ENCODE results near the gene PHLDA3.

PHLDA3 gene

DNA sequence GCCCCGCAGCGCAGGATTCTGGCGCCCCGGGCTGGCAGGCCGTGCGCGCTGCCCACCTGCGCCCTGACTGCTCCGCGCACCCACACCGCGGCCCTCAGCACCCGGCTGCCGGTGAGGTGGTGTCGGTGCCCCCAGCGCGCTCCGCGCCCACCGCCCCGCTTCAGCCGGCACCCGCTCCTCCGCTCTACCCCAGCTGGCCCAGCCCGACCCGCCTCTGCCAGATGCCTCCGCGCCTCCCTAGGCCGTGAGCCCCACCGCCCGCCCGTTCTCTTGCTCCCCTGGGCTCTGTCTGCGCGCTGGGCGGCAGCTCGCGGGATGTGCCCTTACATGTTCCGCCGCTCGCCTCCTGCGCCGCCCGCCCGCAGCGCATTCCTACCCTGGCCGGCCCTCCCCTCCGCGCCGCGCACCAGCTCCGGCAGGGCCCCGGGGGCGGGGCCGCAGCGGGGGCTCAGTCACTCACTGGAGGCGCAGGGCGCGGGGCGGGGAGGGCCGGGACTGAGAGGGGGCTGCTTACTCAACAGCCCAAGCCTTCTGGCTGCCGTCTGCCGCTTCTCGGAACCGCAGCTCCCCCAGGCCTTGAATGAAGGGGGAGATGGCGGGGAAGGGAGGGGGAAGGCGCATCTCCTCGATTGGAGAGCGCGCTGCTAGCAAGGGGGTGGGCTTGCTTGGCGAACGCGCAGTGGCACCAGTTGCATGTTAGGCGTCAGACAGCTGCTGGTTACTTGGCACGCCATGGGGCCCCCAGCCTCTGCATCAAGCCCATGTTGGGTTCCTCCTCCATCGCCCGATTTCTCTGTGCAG lies at the start of gene PHLDA3:
Gene PHLDA3 (minus strand): TSS at position 345 of the 801 bp plus-strand sequence. CDS start 402 bp downstream, outside the sequence.
- H3K36me3 ChIP-seq (ENCODE audit: insufficient read depth, low read length), result peaks cover 20% of the 10 kb centered on the region
- H3K27me3 ChIP-seq (ENCODE audit: insufficient read depth, low read length), result peaks cover 2% of the 10 kb centered on the region
- no peaks in the 10 kb centered on the region for H3K9me3 ChIP-seq (ENCODE audit: low read length)
- H3K4me1 ChIP-seq (ENCODE audit: insufficient read depth, low read length), result peaks cover 34% of the 10 kb centered on the region
- peak within 1 kb of the TSS; percentile 80 for H2AFZ ChIP-seq (ENCODE audit: low read depth, low read length)
- H3K4me3 ChIP-seq (ENCODE audit: low read length), result peak within 1 kb of the TSS; percentile 80

DNA sequence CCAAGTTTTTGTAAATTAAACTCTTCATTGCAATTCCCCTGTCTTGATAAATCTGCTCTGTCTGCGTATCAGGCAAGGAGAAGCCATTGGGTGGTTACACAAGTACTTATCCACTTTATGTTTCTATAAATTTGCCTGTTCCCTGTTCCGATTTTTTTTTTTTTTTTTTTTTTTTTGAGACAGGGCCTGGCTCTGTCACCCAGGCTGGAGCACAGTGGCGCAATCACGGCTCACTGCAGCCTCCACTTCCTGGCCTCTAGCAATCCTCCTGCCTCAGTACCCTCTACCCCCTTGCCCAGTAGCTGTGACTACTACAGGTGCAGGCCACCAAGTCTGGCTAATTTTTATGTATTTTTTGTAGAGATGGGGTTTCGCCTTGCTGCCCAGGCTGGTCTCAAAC lies 49.1 kb upstream of the PHLDA3 start:
- Histone ChIP-seq H2AFZ (ENCODE audit: low read depth, low read length) (no peak overlapping the region), H3K27me3 (ENCODE audit: insufficient read depth, low read length) (no peaks in the 10 kb centered on the region), H3K36me3 (ENCODE audit: insufficient read depth, low read length) (no peaks in the 10 kb centered on the region), H3K9me3 (ENCODE audit: low read length) (no peaks in the 10 kb centered on the region), H3K4me1 (ENCODE audit: insufficient read depth, low read length) (no peaks in the 10 kb centered on the region), H3K4me3 (ENCODE audit: low read length) (no peak overlapping the region)

DNA sequence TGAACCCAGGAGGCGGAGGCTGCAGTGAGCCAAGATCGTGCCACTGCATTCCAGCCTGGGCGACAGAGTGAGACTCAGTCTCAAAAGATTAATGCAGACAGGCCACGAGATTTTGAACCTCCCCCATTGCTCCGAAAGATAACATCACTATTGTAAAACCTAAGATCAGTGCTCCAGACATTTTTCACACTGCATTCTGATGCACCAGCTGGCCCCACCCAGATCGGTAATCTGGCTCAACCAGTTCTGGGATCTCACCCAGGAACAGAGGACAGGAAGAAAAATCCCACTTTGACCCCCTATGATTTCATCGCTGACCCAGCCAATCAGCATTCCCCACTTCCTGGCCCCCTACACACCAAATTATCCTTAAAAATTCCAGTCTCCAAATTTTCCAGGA lies 48.6 kb upstream of the PHLDA3 start:
- no peak overlapping the region for H2AFZ ChIP-seq (ENCODE audit: low read depth, low read length)
- no peaks in the 10 kb centered on the region for H3K36me3 ChIP-seq (ENCODE audit: insufficient read depth, low read length)
- H3K4me3 ChIP-seq (ENCODE audit: low read length), result no peak overlapping the region
- no peaks in the 10 kb centered on the region for H3K27me3 ChIP-seq (ENCODE audit: insufficient read depth, low read length)
- H3K9me3 ChIP-seq (ENCODE audit: low read length), result no peaks in the 10 kb centered on the region
- H3K4me1 ChIP-seq (ENCODE audit: insufficient read depth, low read length), result peaks cover 2% of the 10 kb centered on the region

DNA sequence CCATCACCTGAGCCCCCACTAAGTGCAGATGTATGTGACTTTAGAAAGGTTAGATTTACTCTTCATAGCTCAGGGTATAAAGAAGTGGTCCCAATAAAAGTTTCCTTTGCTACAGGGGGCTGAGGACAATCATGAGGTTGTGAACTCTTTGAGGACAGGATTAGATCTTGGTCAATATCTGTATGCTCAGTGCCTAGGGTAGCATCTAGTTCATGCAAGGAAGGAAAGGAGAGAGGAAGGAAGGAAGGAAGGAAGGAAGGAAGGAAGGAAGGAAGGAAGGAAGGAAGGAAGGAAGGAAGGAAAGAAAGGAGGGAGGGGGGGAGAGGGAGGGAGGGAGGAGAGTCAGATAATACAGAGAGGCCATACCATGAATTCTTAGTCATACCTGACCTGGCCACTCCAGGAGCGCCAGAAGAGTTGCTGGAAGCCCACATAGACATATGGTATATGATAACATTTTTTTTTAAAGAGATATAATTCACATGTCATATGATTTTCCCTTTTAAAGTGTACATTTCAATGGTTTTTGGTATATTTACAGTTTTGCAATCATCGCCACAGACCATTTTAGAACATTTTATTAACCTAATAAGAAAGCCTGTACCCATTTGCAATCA lies 47.6 kb upstream of the PHLDA3 start:
- H3K4me3 ChIP-seq (ENCODE audit: low read length), result no peak overlapping the region
- H3K9me3 ChIP-seq (ENCODE audit: low read length), result no peaks in the 10 kb centered on the region
- H2AFZ ChIP-seq (ENCODE audit: low read depth, low read length), result no peak overlapping the region
- H3K27me3 ChIP-seq (ENCODE audit: insufficient read depth, low read length), result no peaks in the 10 kb centered on the region
- no peaks in the 10 kb centered on the region for H3K36me3 ChIP-seq (ENCODE audit: insufficient read depth, low read length)
- peaks cover 12% of the 10 kb centered on the region for H3K4me1 ChIP-seq (ENCODE audit: insufficient read depth, low read length)

DNA sequence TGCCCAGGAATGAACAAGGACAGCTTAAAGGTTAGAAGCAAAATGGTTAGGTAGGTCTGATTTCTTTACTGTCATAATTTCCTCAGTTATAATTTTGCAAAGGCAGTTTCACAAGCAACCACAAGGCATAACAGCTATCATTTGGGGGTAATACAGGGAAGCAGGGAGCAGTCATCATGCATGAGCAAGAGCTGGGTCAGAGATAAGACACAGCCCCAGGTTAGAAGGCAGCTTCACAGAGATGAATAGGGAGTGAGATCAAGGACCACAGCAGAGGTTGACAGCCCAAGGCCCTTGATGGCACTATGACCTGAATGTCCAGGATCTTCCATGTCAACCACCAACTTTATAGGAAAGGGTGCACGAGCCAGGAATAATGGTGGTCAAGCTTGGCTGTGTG lies 46.9 kb upstream of the PHLDA3 start:
- Histone ChIP-seq H2AFZ (ENCODE audit: low read depth, low read length) (no peak overlapping the region), H3K27me3 (ENCODE audit: insufficient read depth, low read length) (no peaks in the 10 kb centered on the region), H3K4me3 (ENCODE audit: low read length) (no peak overlapping the region), H3K36me3 (ENCODE audit: insufficient read depth, low read length) (no peaks in the 10 kb centered on the region), H3K9me3 (ENCODE audit: low read length) (no peaks in the 10 kb centered on the region), H3K4me1 (ENCODE audit: insufficient read depth, low read length) (peaks cover 12% of the 10 kb centered on the region)

DNA sequence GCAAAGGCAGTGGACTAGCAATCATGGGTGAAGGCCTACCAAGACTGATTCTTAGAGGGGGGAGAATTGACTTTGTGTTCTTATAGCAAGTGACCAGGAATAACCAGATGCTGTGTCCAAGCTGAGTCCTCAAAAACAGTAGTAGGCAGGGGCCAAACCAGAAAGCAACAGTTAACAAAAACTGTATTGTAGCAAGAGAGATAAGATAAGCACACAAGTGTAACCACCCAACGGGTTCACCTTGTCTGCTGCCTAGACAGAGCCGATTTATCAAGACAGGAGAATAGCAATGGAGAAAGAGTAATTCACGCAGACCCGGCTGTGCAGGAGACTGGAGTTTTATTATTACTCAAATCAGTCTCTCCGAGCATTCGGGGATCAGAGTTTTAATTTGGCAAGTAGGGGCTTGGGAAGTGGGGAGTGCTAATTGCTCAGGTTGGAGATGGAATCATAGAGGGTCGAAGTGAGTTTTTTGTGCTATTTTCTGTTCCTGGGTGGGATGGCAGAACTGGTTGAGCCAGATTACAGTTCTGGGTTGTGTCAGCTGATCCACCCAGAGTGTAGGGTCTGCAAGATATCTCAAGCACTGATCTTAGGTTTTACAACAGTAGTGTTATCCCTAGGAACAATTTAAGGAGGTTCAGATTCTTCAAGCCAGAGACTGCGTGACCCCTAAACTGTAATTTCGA lies 46.2 kb upstream of the PHLDA3 start:
- Histone ChIP-seq H3K4me3 (ENCODE audit: low read length) (no peak overlapping the region), H3K27me3 (ENCODE audit: insufficient read depth, low read length) (no peaks in the 10 kb centered on the region), H3K36me3 (ENCODE audit: insufficient read depth, low read length) (no peaks in the 10 kb centered on the region), H2AFZ (ENCODE audit: low read depth, low read length) (no peak overlapping the region), H3K9me3 (ENCODE audit: low read length) (no peaks in the 10 kb centered on the region), H3K4me1 (ENCODE audit: insufficient read depth, low read length) (peaks cover 12% of the 10 kb centered on the region)

DNA sequence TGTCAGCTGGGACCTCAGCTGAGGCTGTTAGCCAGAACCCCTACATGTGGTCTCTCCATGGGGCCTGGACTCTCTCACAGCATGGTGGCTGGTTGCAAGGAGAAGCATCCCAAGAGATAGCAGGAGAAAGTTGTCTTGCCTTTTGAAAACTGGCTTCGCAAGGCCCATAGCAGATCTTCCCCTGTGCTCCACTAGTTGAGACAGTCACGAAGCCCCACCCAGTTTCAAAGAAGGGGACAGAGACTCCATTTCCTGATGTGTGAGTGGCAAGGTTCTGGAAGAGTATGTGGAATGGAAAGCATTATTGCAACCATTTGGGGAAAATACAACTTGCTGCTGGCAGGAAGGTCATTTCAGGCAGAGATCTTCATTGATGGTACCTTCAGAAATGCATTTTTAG lies 45.5 kb upstream of the PHLDA3 start:
- no peak overlapping the region for H2AFZ ChIP-seq (ENCODE audit: low read depth, low read length)
- no peaks in the 10 kb centered on the region for H3K27me3 ChIP-seq (ENCODE audit: insufficient read depth, low read length)
- H3K4me3 ChIP-seq (ENCODE audit: low read length), result no peak overlapping the region
- H3K9me3 ChIP-seq (ENCODE audit: low read length), result no peaks in the 10 kb centered on the region
- H3K36me3 ChIP-seq (ENCODE audit: insufficient read depth, low read length), result no peaks in the 10 kb centered on the region
- peaks cover 12% of the 10 kb centered on the region for H3K4me1 ChIP-seq (ENCODE audit: insufficient read depth, low read length)

DNA sequence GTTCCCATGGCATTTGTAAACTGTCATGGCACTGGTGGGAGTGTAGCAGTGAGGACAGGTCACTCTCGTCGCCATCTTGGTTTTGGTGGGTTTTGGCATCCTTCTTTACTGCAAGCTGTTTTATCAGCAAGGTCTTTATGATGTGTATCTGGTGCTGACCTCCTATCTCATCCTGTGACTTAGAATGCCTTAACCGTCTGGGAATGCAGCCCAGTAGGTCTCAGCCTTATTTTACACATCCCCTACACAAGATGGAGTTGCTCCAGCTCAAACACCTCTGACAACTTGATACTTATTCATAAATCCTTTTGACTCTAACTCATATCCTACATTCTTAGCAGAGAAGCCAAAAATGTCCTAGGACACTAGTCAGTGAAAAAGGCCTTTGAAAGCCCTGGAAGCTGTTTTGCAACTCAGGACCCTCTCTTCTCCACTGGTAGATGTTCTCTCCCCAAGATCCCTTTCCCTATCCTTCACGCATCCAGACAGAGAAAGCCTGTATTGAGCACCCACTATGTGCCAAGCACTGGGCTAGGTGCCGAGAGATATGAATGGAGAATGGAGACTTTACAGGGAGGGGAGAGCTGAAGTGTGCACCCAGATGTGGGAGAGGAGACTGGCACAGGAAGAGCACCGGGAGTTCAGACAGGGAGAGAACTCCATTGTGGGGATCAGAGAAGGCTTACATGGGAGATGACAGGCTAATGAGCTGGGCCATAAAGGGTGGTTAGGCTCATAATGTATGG lies 44.7 kb upstream of the PHLDA3 start:
- H3K27me3 ChIP-seq (ENCODE audit: insufficient read depth, low read length), result no peaks in the 10 kb centered on the region
- H2AFZ ChIP-seq (ENCODE audit: low read depth, low read length), result no peak overlapping the region
- peaks cover 12% of the 10 kb centered on the region for H3K4me1 ChIP-seq (ENCODE audit: insufficient read depth, low read length)
- no peaks in the 10 kb centered on the region for H3K36me3 ChIP-seq (ENCODE audit: insufficient read depth, low read length)
- H3K4me3 ChIP-seq (ENCODE audit: low read length), result no peak overlapping the region
- no peaks in the 10 kb centered on the region for H3K9me3 ChIP-seq (ENCODE audit: low read length)

DNA sequence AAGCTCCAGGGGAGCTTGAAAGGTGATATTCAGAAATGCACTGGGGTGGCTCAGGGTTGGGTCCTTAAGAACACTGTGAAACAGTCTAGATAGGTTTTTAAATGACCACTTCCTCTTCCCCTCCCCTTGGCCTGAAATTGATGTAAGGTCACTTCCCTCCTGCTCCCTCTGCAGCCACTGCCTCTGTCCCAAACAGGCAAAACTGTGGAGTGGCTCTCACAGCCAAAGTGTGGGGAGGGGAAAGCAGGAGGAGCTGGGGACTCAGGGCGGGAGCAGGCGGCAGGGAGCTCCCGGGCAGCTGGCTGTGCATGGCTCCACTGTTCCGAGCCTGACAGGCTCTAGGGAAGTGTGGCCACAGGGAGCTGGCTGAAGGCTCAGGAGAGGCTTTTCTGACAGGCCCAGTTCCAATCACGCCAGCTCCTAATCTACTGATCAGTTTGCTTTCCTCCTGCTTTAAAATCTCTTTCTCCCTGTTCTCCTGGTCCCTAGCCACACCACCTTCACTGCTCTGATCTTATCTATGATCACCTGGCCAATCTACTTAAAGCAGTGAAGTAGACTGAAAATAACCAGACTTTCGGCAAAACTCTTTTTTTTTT lies 43.1 kb upstream of the PHLDA3 start:
- Histone ChIP-seq H3K9me3 (ENCODE audit: low read length) (no peaks in the 10 kb centered on the region), H3K4me3 (ENCODE audit: low read length) (no peak overlapping the region), H3K27me3 (ENCODE audit: insufficient read depth, low read length) (no peaks in the 10 kb centered on the region), H2AFZ (ENCODE audit: low read depth, low read length) (no peak overlapping the region), H3K36me3 (ENCODE audit: insufficient read depth, low read length) (no peaks in the 10 kb centered on the region), H3K4me1 (ENCODE audit: insufficient read depth, low read length) (peaks cover 12% of the 10 kb centered on the region)

DNA sequence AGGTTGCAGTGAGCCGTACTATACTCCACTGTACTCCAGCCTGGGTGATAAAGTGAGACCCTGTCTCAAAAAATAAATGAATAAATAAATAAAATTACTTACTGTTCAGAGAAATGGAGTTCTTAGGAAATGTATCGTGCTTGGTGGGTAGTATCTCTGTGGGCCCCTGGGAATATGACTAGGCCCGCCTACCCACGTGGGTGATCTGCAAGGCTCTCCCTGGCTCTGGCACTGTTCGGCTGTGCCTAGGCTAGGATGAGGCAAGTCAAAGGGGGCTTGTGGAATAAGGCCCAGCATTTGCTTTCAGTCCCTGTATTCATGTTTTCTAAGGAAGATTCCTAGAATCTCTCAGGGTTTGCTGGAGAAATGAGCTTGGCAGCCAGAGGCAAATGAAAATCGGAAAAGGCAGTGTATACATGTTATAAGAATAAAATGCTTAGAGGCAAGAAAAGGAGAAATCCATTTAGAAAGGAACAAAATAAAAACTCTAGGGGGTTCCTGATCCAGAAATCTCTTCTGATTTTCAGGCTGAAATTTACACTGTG lies 42.5 kb upstream of the PHLDA3 start:
- H3K9me3 ChIP-seq (ENCODE audit: low read length), result no peaks in the 10 kb centered on the region
- H3K27me3 ChIP-seq (ENCODE audit: insufficient read depth, low read length), result no peaks in the 10 kb centered on the region
- peaks cover 12% of the 10 kb centered on the region for H3K4me1 ChIP-seq (ENCODE audit: insufficient read depth, low read length)
- no peaks in the 10 kb centered on the region for H3K36me3 ChIP-seq (ENCODE audit: insufficient read depth, low read length)
- no peak overlapping the region for H2AFZ ChIP-seq (ENCODE audit: low read depth, low read length)
- H3K4me3 ChIP-seq (ENCODE audit: low read length), result no peak overlapping the region

DNA sequence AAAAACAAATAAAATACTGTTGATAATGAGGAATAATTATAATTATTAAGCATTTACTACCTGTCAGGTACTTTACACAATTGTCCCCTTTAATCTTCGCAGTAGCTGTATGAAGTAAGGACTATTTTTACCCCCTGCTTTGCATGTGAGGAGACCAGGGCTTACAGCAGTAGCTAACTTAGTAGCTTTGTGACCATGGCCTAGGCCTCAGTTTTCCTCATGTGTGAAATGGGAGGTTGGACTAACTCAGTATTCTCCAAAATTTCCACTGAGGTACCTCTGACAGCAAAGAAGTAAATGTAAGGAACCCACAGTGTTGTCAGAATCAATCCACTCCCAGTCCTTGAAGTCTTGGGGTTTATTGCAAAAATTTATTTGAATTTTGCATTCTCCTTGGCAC lies 41.7 kb upstream of the PHLDA3 start:
- Histone ChIP-seq H3K4me1 (ENCODE audit: insufficient read depth, low read length) (peaks cover 14% of the 10 kb centered on the region), H3K9me3 (ENCODE audit: low read length) (no peaks in the 10 kb centered on the region), H3K36me3 (ENCODE audit: insufficient read depth, low read length) (no peaks in the 10 kb centered on the region), H2AFZ (ENCODE audit: low read depth, low read length) (no peak overlapping the region), H3K27me3 (ENCODE audit: insufficient read depth, low read length) (no peaks in the 10 kb centered on the region), H3K4me3 (ENCODE audit: low read length) (no peak overlapping the region)

DNA sequence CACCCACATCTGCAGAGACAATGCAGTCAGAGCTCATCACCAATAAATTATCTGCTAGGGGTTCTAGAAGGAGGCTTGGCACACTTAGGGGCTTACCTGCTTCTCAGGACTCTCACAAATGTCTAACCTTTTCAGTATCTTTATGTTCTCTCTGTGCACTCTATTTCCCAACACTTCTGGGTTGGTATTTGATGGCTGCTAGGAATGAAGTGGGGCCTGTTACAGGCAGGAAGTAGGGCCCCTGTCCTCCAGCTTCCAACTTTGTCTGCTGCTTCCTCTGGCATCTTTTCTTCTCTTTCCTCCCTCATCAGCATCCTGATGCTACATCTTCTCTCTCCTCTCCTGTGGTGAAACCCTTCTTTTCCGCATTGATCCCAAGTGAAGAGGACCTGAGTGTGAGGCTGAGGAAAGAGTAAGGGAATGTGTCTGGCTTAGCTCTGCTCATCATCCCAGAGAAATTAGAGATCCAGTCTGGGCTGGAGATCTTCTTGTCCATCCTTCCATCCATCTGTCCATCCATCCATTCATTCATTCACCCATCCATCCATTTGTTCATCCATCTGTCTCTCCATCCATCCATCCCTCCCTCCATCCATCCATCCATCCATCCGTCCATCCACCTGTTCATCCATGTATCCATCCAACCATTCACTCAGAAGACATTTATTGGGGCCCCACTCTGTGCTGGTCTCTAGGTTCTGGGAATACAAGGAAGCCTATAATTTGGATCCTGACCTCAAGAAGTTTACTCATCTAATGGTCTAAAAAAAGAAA lies 40.8 kb upstream of the PHLDA3 start:
- H3K27me3 ChIP-seq (ENCODE audit: insufficient read depth, low read length), result no peaks in the 10 kb centered on the region
- peaks cover 22% of the 10 kb centered on the region for H3K4me1 ChIP-seq (ENCODE audit: insufficient read depth, low read length)
- no peaks in the 10 kb centered on the region for H3K9me3 ChIP-seq (ENCODE audit: low read length)
- no peaks in the 10 kb centered on the region for H3K36me3 ChIP-seq (ENCODE audit: insufficient read depth, low read length)
- no peak overlapping the region for H2AFZ ChIP-seq (ENCODE audit: low read depth, low read length)
- no peak overlapping the region for H3K4me3 ChIP-seq (ENCODE audit: low read length)

All from neuron (in vitro differentiated cells).